ENCODE data around the gene TTC8.
"Not testable (repeated sequence)": the region's sequence is repeated elsewhere in the genome, so short reads cannot be mapped to it uniquely, and the experiment has no call there.

The TTC8 gene
- total RNA-seq = 3.7 to 4.0 reads per million in 2 donors

- peak; percentile 59 for DNase-seq
These were observed at the start of gene TTC8 for GRCh38 chr14:88824314-88825077. TTC8 (plus strand) TSS chr14:88824651; CDS start chr14:88824708, 57 bp downstream.

GRCh38 chr14:88775532-88775931 is 48.9 kb upstream of the TTC8 start:
- no peak for DNase-seq

DNA sequence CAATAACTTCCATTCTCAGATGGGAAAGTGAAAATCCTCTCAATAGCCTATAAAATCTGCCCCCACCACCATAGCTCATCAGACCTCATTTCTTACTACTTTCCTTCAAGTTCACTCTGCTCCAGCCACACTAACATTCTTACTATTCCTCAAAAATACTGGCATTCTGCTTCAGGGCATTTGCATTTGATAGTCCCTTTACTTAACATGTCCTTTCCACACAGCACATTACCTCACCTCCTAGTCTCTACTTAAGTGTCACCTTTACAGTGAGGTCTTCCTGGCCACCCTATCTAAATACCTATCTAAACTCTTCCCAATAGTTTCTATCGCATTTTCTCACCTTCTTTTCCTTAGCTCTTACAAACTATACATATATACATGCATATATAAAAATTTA is 38.5 kb upstream of the TTC8 start:
- DNase-seq = no peak

GRCh38 chr14:88786715-88787114 is 37.7 kb upstream of the TTC8 start:
- DNase-seq = no peak

DNA sequence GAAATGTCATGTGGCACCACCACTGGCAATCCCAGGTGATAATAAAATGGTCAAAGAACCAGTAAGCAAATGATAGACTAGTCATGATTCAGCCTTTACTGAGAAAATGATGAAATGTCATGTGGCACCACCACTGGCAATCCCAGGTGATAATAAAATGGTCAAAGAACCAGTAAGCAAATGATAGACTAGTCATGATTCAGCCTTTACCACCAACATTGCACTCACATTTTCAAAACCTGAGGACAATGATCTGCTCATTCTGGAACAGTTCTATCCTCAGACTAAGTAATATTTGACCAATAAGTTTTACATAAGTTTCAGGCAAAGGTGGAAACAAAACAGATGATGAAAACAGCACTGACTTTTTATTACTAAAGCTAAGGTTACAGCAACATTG is 34.9 kb upstream of the TTC8 start:
- DNase-seq = not testable (repeated sequence)

DNA sequence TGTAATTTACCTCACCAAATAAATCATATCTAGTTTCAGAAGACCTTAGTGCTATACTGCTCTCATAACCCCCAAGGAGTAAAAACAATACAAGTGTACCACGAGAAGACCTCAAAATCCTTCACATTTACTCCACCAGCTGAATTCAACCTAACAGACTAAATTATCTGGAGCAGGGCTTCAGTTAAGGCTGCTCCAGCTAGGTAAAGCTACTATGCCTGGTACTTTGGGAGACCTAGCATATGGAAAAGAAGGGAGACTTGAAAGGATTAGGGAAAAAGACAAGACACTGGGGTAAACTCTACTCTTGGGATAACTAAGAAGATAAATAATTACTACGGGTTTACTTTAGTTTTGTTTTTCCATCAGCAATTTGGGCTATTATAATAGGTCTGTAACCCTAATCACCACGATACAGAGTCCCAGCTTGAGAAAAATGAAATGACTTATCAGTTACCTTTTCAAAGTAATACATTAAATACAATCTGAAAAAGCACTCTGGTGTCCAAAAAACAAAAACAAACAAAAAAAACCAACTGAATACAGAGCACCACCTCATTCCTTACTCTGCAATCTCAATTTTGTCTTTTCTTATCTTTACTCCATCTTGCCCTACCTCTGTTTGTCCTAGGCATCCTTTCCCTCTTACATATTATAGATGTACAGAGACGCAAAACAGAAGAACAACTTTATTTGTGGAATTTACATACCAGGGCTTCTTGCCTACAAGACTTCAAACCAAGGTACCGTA is 33.8 kb upstream of the TTC8 start:
- DNase-seq = no peak

DNA sequence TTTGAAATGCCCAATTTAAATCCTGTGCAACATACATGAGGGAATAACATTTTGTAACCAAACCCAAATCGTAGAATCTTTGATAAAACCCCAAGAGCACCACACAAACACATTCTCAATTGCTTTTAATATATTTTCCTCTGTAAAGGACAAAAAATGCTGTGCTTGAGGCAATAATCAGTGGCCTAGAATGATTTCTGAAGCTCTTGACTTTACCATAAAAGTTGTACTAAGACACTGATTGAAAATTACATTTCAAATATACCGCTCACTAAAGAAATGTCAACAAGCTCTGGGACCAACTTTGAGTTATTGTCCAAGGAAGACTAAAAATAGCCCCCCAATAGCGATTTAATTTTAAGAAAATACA is 33.2 kb upstream of the TTC8 start:
- DNase-seq = no peak

DNA sequence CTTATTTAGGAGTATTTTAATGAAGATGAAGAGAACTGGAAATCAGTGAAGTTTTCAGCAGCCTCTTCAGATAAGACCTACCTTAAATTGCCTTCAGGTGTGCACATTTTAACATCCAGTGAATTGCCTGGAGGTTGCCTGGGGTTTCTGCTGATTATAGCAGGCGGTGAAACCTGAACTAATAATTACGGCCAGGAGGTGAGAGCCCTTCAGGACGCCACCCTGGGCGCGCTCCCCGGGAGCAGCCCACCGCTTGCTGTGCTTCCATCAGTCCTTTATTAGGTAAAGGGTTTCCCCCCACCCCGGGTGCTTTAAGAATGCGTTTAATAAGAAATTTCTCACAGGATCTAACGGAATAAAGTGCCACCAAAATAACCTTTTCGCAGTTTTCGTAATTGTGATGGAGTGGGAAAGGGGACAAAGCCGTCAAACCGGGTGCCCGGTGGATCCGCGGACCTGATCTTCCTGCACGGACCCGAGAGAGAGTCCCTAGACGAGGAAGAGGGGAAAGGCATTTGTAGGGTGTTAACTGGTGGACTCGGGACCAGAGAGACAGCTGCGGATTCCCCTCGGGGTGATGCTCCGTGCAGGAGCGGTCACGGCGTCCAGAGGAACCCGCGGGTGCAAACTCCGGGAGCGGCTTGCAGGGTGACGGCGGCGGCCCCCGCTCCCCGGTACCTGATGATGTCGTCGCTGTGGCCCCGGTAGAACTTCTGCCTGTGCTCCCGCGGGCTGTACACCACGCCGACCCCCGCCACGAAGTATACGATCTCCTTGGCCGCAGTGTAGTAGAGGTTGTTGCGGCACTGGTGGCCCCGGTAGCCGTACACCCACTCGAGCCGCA is 32.6 kb upstream of the TTC8 start:
- peak; percentile 27 for DNase-seq

DNA sequence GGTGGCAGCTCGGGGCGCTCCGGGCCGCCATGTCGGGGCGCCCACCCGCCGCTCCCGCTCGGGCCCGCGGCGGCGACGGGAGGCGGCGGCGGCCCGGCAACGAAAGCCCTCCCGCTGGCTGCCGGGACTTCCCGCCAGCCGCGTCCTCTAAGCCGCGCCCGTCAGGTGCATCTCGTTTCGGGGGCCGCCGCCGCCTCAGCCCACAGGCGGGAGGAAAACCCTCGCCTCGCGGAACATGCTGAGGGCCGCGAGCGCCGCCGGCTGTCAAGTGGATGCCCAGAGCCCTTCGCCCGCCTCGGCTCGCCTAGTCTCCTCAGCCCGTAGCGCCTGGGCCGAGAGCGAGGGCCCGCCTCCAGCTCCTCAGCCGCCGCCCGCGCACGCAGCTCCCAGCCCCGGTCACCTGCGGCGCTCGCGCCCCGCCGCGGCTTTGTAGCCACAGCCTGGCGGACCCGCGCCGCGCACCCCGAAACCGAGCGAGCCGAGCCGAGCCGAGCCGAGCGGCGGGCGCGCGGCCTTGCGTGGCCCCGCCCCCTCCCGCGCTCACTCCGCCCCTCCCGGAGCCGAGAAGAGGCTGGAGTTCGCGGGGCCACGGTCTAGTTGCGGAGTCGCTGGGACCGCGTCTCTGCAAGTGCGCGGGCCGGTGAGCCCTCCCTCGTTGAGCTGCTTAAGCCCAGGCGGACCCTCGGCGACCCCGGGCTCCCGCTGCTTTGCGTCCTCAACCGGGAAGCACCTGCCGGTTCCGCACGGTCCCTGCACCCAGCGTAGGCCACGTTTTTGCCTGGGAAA is 31.8 kb upstream of the TTC8 start, which contains the start of gene EML5:
Gene EML5 (minus strand): TSS at position 481 of the 786 bp plus-strand sequence. CDS start 450 bp downstream, at position 31.
- peak; percentile 83 for DNase-seq

GRCh38 chr14:88793259-88793625 is 31.2 kb upstream of the TTC8 start:
- DNase-seq = no peak

DNA sequence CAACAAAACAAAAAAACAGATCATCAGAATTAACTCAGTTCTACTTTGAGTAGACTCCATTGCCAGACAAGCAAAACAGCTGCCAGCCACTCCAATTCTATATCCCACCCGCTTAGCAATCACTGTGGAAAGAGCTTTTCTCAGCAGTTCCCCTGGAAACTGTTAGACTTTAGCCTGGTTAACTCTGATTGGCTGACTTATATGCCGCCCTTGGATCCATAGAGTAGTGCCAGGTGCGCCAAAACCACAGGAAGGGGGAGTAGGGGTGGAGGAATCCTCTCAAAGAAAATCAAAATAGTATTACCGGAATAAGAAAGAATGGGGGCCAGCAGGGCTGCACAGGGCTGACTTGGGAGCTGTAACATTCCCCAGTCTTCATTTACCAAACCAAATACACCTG is 26.3 kb upstream of the TTC8 start:
- DNase-seq = no peak

DNA sequence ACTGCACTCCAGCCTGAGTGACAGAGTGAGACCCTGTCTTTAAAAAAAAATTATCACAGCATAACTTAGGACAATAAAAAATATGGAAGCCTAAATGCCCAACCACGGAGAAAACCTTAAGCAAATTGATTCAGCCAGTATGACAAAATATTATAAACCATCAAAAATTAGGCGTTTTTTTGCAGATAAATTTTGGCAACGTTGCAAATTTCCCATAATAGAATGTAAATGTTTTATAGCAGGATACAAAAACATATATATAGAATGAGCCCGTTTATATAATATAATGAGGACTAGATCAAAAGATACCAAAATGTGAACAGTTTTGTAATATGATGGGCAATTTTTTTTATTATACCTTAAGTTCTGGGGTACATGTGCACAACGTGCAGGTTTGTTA is 24.9 kb upstream of the TTC8 start:
- no peak for DNase-seq

GRCh38 chr14:88802596-88802995 is 21.9 kb upstream of the TTC8 start:
- DNase-seq = no peak

DNA sequence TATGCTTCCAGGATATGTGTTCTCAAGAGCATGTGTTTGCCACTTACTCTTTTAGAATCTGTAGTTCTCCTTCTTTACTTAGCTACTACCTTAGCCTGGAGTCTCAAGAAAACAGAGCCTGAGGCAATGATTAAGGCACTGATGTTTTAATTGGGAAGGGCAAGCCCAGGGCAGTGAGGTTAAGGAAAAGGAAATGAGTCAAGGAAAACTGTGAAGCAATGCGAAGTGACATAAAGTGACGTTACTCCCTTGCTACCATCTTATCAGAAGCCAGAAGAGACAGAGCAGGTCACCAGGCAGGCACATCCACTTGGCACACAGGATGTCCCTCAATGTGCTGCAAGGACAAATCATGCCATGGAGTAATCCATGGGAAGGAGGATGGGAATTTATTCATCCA is 20.4 kb upstream of the TTC8 start:
- DNase-seq = no peak

DNA sequence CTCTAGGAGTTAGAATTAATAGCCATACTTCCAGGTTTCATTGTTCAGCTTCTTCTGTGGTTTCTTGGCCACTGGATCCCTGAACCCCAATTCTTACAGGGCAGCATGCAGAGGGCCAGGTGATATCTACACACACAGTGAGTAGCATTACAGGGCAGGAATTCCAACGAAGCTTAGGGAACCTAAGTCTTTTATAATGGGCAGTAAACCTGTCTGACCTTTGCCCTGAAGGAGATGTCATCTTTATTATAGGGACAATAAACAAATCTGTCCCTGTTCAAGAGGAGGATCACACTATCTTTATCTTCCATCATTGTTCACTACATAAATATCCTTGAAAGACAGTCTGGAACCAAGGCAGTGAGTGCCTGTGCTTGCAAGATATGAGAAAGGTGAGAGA is 20.0 kb upstream of the TTC8 start:
- no peak for DNase-seq

- no peak for DNase-seq
These were observed 16.1 kb upstream of the TTC8 start for GRCh38 chr14:88808359-88808758.

- DNase-seq = no peak
These were observed 8.5 kb upstream of the TTC8 start for GRCh38 chr14:88815980-88816379.

GRCh38 chr14:88818018-88818417 is 6.4 kb upstream of the TTC8 start:
- DNase-seq = no peak

GRCh38 chr14:88819674-88820073 is 4.8 kb upstream of the TTC8 start:
- DNase-seq = not testable (repeated sequence)

GRCh38 chr14:88821378-88821777 is 3.1 kb upstream of the TTC8 start:
- DNase-seq = no peak

DNA sequence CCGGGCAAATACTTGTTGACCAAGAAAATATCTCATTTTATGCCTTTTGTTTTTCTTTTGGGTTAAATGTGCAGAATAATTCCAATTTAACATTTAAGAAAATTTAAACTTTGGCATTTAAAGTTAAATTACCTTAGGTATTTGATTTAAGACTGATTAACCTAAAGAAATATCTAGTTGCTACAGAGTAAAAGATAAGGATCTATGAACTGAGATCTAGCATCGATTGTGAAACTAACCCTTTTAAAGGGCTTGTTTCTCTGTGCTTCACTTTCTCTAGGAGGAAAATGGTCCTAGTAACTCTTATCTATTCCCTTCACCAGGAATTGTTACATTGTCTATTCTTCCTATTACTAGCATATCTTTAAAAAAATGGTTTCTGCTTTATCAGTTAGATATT is 2.6 kb upstream of the TTC8 start:
- no peak for DNase-seq

GRCh38 chr14:88823968-88824313 is 510 bp upstream of the TTC8 start:
- no peak for DNase-seq

- no peak for DNase-seq
These were observed 617 bp downstream of the TTC8 start for GRCh38 chr14:88825078-88825458.

Data from activated gamma-delta T cell (primary cell).